Lower leg skin (tissue), 4 donors: Measurements from ENCODE around the gene C4B. TPM values are rescaled to one million over a fixed set of nuclear protein-coding genes. Genes with fewer than 3 reads are reported as not detected.
A peak's percentile ranks its signal among the peaks of the same experiment; 100 is the strongest.
"Not testable (repeated sequence)": the region's sequence is repeated elsewhere in the genome, so short reads cannot be mapped to it uniquely, and the experiment has no call there.

Experiments
- DNase-seq, 2 donors: peaks; one replicate each; pipeline ENCODE4 v3.0.0-alpha.2; 2019; ENCODE audit warnings: low spot score in 2 of 2
- H3K4me3 ChIP-seq: fragments of 200-600 bp; sonication (generic); 2 replicates; pipeline ENCODE4 v1.5.1; 2017; ENCODE audit warnings: mild to moderate bottlenecking, low read depth; ENCODE audit not compliant: poor library complexity, severe bottlenecking
- POLR2A ChIP-seq, 2 donors: fragments of 450-650 bp; IDR thresholded peaks; one replicate each; pipeline ENCODE4 v1.6.1; 2016 to 2017; ENCODE audit warnings: antibody characterized with exemption in 2 of 2, mild to moderate bottlenecking in 1 of 2, moderate library complexity in 1 of 2
- WGBS, 2 donors: methylation state at CpG; one replicate each; pipeline ENCODE4 v1.1.5; 2018; 5-methylcytosine and 5-hydroxymethylcytosine counted together
- intact Hi-C: fragments of 100-400 bp; cut with DNase I; formaldehyde crosslinking; loops from one replicate; pipeline ENCODE4 v1.15.0; 2023; ENCODE audit warnings: low total_unique reads
- total RNA-seq, 4 donors: library from RNA; depleted of rRNA; stranded (reverse); fragments of >200 nt; gene quantifications; one replicate each; pipeline ENCODE4 v1.1.0, GENCODE V29; 2016
- TF ChIP-seq, protein P1 (sequence below), 3 donors: fragments of 450-650 bp; IDR thresholded peaks; one replicate each; pipeline ENCODE4 v1.5.1; 2016; ENCODE audit warnings: antibody characterized with exemption in 3 of 3, mild to moderate bottlenecking in 3 of 3, moderate library complexity in 2 of 3

Gene C4B
- total RNA-seq, 4 donors from 2014 or later: 4.5 to 12.1 (median 6.3) TPM

DNA sequence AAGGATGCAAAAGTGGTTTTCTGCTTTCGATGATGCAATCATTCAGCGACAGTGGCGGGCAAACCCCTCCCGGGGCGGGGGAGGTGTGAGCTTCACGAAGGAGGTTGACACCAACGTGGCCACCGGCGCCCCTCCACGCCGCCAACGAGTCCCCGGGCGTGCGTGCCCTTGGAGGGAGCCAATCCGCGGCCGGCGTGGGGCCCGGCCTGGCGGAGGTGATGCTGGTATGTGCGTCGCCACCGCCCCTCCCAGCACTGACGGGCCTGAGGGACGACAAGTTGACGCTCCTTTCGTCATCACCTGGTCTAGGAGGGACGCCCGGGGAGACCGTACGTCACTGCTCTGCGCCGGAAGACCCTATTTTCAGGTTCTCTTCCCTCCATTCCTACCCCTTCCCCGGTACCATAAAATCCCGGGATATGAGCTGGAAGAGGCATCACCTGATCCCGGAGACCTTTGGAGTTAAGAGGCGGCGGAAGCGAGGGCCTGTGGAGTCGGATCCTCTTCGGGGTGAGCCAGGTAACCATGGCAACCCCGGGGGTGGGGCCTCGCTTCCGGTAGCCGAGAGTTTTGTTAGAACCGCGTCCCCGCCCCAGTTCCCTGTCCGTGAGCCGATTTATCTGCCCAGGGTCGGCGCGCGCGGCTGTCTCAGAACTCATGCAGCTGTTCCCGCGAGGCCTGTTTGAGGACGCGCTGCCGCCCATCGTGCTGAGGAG, 42.4 kb upstream of the C4B start, which contains the start of gene DXO:
TSS of gene DXO (minus strand) at position 146 of the 716 bp plus-strand sequence. CDS start 463 bp downstream, outside the sequence.
- 0 to 1% methylated on average over 46 to 48 of the region's 62 CpGs for WGBS, 2 donors
- TF ChIP-seq, protein P1, sequence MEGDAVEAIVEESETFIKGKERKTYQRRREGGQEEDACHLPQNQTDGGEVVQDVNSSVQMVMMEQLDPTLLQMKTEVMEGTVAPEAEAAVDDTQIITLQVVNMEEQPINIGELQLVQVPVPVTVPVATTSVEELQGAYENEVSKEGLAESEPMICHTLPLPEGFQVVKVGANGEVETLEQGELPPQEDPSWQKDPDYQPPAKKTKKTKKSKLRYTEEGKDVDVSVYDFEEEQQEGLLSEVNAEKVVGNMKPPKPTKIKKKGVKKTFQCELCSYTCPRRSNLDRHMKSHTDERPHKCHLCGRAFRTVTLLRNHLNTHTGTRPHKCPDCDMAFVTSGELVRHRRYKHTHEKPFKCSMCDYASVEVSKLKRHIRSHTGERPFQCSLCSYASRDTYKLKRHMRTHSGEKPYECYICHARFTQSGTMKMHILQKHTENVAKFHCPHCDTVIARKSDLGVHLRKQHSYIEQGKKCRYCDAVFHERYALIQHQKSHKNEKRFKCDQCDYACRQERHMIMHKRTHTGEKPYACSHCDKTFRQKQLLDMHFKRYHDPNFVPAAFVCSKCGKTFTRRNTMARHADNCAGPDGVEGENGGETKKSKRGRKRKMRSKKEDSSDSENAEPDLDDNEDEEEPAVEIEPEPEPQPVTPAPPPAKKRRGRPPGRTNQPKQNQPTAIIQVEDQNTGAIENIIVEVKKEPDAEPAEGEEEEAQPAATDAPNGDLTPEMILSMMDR (IDR thresholded peaks at IDR 0.05): no peak
- no peak for TF ChIP-seq POLR2A (IDR thresholded peaks at IDR 0.05)
- peak; percentile 96 to 99 for DNase-seq
- peak within 1 kb of the TSS; percentile 80 for H3K4me3 ChIP-seq
- intact Hi-C loops: no loop called here

DNA sequence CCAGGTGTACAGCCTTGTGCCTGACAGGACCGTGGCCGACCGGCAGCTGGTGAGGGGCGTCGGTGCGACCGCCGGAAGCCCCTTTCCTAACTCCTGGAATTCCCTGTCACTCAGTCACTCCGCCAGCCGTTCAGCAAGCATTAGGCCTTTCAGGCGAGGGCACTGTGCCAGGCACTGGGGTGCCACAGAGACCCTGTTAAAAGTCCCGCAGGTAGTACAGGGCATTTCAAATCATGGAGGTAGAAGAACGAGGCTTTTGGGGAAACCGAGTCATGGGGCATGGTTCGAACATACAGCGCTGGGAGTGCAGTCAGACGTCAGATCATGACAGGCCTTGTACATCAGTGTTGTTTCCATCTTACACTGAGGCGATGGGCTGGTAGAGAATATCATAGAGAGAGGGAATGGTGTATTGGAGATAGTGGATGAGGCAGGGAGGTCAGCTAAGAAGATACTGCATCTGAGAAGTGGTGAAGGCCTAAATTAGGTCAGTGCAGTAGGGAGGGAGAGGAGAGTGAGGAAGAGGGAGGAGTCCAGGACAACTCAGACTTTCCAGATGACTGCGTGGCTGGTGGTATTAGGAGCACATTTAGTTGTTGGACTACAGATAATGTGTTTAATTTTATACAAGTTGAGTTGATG, 41.8 kb upstream of the C4B start:
- peak overlapping the region; percentile 80 for H3K4me3 ChIP-seq
- intact Hi-C loops: no loop called here
- DNase-seq: no peak
- 5 to 16% methylated on average over 9 to 19 of the region's 19 CpGs for WGBS, 2 donors
- no peak for TF ChIP-seq POLR2A (IDR thresholded peaks at IDR 0.05)
- TF ChIP-seq, protein P1 (IDR thresholded peaks at IDR 0.05): no peak

DNA sequence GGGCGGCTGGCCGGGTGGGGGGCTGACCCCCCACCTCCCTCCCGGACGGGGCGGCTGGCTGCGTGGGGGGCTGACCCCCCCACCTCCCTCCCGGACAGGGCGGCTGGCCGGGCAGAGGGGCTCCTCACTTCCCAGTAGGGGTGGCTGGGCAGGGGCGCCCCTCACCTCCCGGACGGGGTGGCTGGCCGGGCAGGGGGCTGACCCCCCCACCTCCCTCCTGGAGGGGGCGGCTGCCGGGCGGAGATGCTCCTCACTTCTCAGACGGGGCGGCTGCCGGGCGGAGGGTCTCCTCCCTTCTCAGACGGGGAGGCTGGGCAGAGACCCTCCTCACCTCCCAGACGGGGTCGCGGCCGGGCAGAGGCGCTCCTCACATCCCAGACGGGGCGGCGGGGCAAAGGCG, 38.5 kb upstream of the C4B start:
- DNase-seq, H3K4me3 ChIP-seq, intact Hi-C loops: not testable (repeated sequence)
- 97% methylated on average over 7 to 20 of the region's 30 CpGs for WGBS, 2 donors

DNA sequence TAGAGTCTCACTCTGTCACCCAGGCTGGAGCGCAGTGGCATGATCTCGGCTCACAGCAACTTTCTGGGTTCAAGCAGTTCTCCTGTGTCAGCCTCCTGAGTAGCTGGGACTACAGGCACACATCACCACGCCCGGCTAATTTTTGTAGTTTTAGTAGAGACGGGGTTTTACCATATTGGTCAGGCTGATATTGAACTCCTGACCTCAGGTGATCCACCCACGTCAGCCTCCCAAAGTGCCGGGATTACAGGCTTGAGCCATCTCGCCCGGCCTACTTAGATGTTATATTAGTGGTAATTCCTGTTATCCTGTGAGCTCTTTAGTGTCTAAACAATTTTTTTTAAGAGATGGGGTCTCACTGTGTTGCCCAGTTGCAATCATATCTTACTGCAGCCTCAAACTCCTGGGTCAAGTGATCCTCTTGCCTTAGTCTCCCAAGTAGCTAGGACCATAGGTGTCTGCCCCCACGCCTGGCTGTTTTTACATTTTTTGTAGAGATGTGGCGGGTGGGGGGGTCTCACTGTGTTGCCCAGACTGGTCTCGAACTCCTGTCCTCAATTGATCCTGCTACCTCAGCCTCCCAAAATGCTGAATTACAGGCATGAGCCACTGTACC, 36.7 kb upstream of the C4B start:
- no peak overlapping the region for H3K4me3 ChIP-seq
- TF ChIP-seq, protein P1 (IDR thresholded peaks at IDR 0.05): no peak
- intact Hi-C loops: no loop called here
- DNase-seq: no peak
- WGBS, 2 donors: 94 to 96% methylated on average over 12 of the region's 12 CpGs

DNA sequence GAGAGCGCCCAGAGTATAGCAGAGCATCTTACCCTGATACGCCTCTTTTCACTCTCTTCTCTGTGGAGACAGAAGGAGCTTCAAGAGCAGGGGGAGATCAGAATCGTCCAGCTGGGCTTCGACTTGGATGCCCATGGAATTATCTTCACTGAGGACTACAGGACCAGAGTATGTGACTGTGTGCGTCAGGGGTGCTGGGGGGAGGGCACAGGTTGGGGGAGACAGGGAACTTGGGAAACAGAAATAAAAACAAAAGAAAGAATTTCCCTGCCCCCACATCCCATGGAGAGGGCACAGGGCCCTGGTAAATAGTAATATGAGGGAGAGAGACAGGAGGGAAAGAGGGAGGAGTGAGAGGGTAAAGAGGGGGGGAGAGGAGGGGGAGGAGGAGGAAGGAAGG, 35.8 kb upstream of the C4B start:
- intact Hi-C loops: no loop called here
- DNase-seq: no peak
- TF ChIP-seq, protein P1 (IDR thresholded peaks at IDR 0.05): no peak
- TF ChIP-seq POLR2A (IDR thresholded peaks at IDR 0.05): no peak
- H3K4me3 ChIP-seq: no peak overlapping the region
- WGBS, 2 donors: 90 to 95% methylated on average over 5 of the region's 5 CpGs

DNA sequence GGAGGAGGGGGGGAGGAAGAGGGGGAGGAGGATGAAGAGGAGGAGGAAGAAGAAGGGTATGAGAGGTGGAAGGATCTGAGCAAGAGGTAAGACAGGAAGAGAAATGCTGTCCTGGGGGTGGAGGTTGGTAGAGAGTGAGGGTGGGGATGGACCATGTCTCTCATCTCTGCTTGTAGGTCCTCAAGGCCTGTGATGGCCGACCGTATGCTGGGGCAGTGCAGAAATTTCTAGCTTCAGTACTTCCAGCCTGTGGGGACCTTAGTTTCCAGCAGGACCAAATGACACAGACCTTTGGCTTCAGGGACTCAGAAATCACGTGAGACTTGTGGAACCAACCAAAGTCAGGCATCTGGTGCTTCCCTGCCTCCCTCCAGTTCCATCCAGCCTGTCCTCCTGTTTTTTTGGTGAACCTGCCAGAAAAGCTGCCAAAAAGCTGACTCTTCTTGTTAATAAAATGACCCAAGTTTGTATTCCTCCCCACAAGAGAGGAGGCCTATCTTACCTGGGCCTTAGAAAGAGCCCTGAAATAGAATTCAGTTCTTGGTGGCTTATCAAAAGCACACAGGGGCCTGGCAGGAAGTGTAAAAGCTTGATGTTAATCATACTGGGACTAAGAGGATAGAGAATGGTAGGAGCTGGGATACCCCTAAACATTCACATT, 35.2 kb upstream of the C4B start:
- WGBS, 2 donors: 82 to 96% methylated on average over 3 of the region's 3 CpGs
- intact Hi-C loops: no loop called here
- H3K4me3 ChIP-seq: no peak overlapping the region
- no peak for DNase-seq
- TF ChIP-seq POLR2A (IDR thresholded peaks at IDR 0.05): no peak
- TF ChIP-seq, protein P1 (IDR thresholded peaks at IDR 0.05): no peak

DNA sequence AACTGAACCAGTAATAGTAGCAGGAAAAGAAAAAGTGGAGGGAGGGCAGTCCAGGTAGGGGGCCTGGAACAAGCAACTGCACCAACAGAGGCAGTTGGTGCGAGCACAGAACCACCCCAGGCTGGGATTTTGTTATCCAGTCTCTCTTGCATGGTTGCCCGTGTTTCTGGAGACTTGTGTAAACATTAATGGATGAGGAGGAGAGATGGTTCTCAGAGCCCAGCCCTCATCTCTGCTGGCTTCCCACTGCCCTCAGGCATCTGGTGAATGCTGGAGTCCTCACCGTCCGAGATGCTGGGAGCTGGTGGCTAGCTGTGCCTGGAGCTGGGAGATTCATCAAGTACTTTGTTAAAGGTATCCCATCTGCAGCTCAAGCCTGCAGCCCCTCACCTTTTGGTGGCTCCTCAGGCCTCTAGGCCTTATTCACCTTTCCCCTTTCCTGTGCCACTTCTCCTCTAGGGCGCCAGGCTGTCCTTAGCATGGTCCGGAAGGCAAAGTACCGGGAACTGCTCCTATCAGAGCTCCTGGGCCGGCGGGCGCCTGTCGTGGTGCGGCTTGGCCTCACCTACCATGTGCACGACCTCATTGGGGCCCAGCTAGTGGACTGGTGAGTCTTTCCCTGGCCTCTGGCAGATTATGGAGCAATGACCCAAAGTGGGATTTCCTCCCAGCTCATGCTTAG, 34.3 kb upstream of the C4B start:
- intact Hi-C loops, DNase-seq, H3K4me3 ChIP-seq: not testable (repeated sequence)
- WGBS, 2 donors: 89 to 94% methylated on average over 6 to 11 of the region's 13 CpGs

DNA sequence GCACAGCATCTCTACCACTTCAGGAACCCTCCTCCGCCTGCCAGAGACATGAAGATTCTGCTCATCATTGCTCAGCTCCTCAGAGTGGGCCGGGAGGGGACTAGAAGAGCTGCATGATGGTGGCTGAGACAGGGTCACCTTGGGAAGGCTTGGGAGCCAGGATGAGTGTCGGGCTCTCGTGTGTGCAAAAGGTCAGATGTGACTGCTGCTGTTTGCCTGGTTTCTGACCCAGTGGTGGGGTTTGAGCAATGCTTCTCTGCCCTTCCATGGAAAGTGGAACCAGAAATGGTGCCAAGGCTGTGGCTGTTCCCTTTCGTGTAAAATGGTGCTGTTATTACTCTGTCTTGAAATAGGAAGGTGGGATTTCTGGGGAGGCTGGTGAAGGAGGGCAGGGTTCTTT, 33.6 kb upstream of the C4B start:
- no CpG with 5 or more reads among the region's 5 CpGs for WGBS, 2 donors

More for the DNA sequence above, 33.6 kb upstream of the C4B start:
- H3K4me3 ChIP-seq, intact Hi-C loops, DNase-seq: not testable (repeated sequence)
